H54 (cell line): ENCODE measurements around the gene RSRC1.

Experiments used
- DNase-seq: peaks from one replicate; pipeline ENCODE4 v3.0.0; 2011; ENCODE audit warnings: low spot score, mixed read lengths; ENCODE audit not compliant: insufficient read length
- FAIRE-seq: peaks from 3 replicates; lab custom pipeline; 2011; peaks lifted over from hg19 to GRCh38; lab: Jason Lieb, UNC
- POLR2A ChIP-seq: IDR thresholded peaks from 2 replicates; pipeline ENCODE4 v1.6.1; 2011; ENCODE audit warnings: low read depth, mild to moderate bottlenecking, low read length

Gene RSRC1

GRCh38 chr3:158456114-158456513, 346.2 kb downstream of the RSRC1 start:
- DNase-seq = no peak
- no peak for FAIRE-seq
- TF ChIP-seq POLR2A = no peak

- no peak for TF ChIP-seq POLR2A
- no peak for FAIRE-seq
- no peak for DNase-seq
Measured at GRCh38 chr3:158458464-158458863, 348.6 kb downstream of the RSRC1 start.

- DNase-seq (no peak), FAIRE-seq (no peak)
- no peak for TF ChIP-seq POLR2A
Measured at GRCh38 chr3:158460926-158461325, 351.0 kb downstream of the RSRC1 start.

GRCh38 chr3:158463556-158463955, 353.7 kb downstream of the RSRC1 start:
- no peak for FAIRE-seq
- no peak for TF ChIP-seq POLR2A
- DNase-seq = no peak

GRCh38 chr3:158465074-158465473, 355.2 kb downstream of the RSRC1 start:
- DNase-seq (no peak), FAIRE-seq (no peak)
- TF ChIP-seq POLR2A = no peak

- DNase-seq = no peak
- FAIRE-seq = peak; percentile 60
- no peak for TF ChIP-seq POLR2A
Measured at GRCh38 chr3:158470944-158471638, 361.2 kb downstream of the RSRC1 start.

- TF ChIP-seq POLR2A = no peak
- FAIRE-seq (peak; percentile 85), DNase-seq (peak; percentile 3)
Measured at GRCh38 chr3:158471639-158472294, 361.9 kb downstream of the RSRC1 start.

GRCh38 chr3:158479051-158479450, 369.2 kb downstream of the RSRC1 start:
- TF ChIP-seq POLR2A = no peak
- no peak for DNase-seq
- FAIRE-seq = no peak

GRCh38 chr3:158483701-158484235, 373.9 kb downstream of the RSRC1 start:
- FAIRE-seq (no peak), DNase-seq (no peak)
- TF ChIP-seq POLR2A = no peak

GRCh38 chr3:158486200-158486599, 376.3 kb downstream of the RSRC1 start:
- FAIRE-seq (no peak), DNase-seq (no peak)
- TF ChIP-seq POLR2A = no peak

- DNase-seq (no peak), FAIRE-seq (no peak)
- no peak for TF ChIP-seq POLR2A
Measured at GRCh38 chr3:158488670-158489069, 378.8 kb downstream of the RSRC1 start.

- DNase-seq (no peak), FAIRE-seq (no peak)
- no peak for TF ChIP-seq POLR2A
Measured at GRCh38 chr3:158489181-158489580, 379.3 kb downstream of the RSRC1 start.

GRCh38 chr3:158491968-158492367, 382.1 kb downstream of the RSRC1 start:
- FAIRE-seq (no peak), DNase-seq (no peak)
- TF ChIP-seq POLR2A = no peak

- no peak for FAIRE-seq
- no peak for DNase-seq
- no peak for TF ChIP-seq POLR2A
Measured at GRCh38 chr3:158492685-158493084, 382.8 kb downstream of the RSRC1 start.
